Ishikawa (cell line): ENCODE measurements around the gene RAB9A.

ENCODE experiments used
- CEBPB ChIP-seq: IDR thresholded peaks from 2 replicates; pipeline ENCODE4 v1.6.1; 2012
- CREB1 ChIP-seq: IDR thresholded peaks from 2 replicates; pipeline ENCODE4 v1.6.1; 2012; ENCODE audit warnings: low read depth
- EGR1 ChIP-seq: IDR thresholded peaks from 2 replicates; pipeline ENCODE4 v1.6.1; 2012
- EP300 ChIP-seq: IDR thresholded peaks from 2 replicates; pipeline ENCODE4 v1.6.1; 2012; ENCODE audit warnings: borderline replicate concordance
- FOXM1 ChIP-seq: IDR thresholded peaks from 2 replicates; pipeline ENCODE4 v1.6.1; 2012; ENCODE audit warnings: low read depth, borderline replicate concordance
- NFIC ChIP-seq: IDR thresholded peaks from 2 replicates; pipeline ENCODE4 v1.6.1; 2012
- RAD21 ChIP-seq: IDR thresholded peaks from 2 replicates; pipeline ENCODE4 v1.6.1; 2012; ENCODE audit warnings: low read depth
- TAF1 ChIP-seq: IDR thresholded peaks from 2 replicates; pipeline ENCODE4 v1.6.1; 2012; ENCODE audit warnings: low read depth, mild to moderate bottlenecking
- TCF12 ChIP-seq: IDR thresholded peaks from 2 replicates; pipeline ENCODE4 v1.6.1; 2012; ENCODE audit warnings: low read depth
- TEAD4 ChIP-seq: IDR thresholded peaks from 2 replicates; pipeline ENCODE4 v1.6.1; 2012
- YY1 ChIP-seq: IDR thresholded peaks from 2 replicates; pipeline ENCODE4 v1.6.1; 2012; ENCODE audit warnings: low read depth
- ZBTB7A ChIP-seq: IDR thresholded peaks from 2 replicates; pipeline ENCODE4 v1.6.1; 2012; ENCODE audit warnings: low read depth
- TF ChIP-seq, protein P1 (sequence below): IDR thresholded peaks from 2 replicates; pipeline ENCODE4 v1.6.1; 2012
- TF ChIP-seq, protein P2 (sequence below): IDR thresholded peaks from 2 replicates; pipeline ENCODE4 v1.6.1; 2012; ENCODE audit warnings: low read depth, mild to moderate bottlenecking
- TF ChIP-seq, protein P3 (sequence below): IDR thresholded peaks from 2 replicates; pipeline ENCODE4 v1.6.1; 2012

Gene RAB9A

DNA sequence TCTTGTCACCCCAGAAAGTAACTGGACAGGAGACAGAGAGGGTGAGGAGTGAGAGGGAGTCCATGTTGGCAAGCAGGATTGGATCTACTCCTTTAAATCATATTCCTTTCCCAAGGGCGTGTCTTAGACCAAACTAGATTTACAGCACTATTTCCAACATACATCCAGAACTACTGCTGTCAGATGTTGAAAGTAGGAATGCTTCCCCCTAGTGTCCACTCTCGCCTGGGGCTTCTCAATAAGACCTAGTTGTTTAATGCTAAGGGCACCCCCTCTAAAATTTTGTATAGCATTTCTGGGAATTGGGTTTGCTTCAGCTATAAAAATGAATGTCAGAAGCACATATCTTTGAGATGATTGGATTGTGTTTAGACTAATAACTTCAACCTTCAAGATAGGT is 58.9 kb downstream of the RAB9A start:
- peak; percentile 29; the same call in 1 of the 2 replicates for TF ChIP-seq RAD21
- TF ChIP-seq TEAD4, result no peak
- TF ChIP-seq FOXM1, result no peak
- no peak for TF ChIP-seq CREB1

DNA sequence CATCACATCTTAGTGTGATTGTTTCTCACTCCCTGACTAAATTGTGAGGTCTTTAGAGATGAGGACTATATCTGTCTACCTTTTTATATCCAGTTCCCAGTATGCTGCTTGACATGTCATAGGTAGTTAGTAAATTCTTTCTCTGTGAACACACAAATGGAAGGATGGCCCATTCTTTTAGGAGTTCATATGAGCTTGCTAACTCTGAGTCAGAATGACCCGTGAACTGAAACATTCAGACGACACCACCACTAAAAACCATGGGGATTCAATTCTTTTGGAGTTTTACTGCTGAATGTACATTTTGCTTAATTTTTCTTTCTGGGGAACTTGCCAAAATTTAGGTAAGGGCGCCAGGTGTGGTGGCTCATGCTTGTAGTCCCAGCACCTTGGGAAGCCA is 59.6 kb downstream of the RAB9A start:
- TF ChIP-seq NFIC (no peak), EGR1 (no peak), TEAD4 (no peak), YY1 (no peak), ZBTB7A (no peak), TAF1 (no peak), CEBPB (no peak), EP300 (no peak), CREB1 (no peak), RAD21 (no peak), FOXM1 (no peak)
- TF ChIP-seq, protein P1, sequence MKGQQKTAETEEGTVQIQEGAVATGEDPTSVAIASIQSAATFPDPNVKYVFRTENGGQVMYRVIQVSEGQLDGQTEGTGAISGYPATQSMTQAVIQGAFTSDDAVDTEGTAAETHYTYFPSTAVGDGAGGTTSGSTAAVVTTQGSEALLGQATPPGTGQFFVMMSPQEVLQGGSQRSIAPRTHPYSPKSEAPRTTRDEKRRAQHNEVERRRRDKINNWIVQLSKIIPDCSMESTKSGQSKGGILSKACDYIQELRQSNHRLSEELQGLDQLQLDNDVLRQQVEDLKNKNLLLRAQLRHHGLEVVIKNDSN, result no peak
- TF ChIP-seq, protein P2, sequence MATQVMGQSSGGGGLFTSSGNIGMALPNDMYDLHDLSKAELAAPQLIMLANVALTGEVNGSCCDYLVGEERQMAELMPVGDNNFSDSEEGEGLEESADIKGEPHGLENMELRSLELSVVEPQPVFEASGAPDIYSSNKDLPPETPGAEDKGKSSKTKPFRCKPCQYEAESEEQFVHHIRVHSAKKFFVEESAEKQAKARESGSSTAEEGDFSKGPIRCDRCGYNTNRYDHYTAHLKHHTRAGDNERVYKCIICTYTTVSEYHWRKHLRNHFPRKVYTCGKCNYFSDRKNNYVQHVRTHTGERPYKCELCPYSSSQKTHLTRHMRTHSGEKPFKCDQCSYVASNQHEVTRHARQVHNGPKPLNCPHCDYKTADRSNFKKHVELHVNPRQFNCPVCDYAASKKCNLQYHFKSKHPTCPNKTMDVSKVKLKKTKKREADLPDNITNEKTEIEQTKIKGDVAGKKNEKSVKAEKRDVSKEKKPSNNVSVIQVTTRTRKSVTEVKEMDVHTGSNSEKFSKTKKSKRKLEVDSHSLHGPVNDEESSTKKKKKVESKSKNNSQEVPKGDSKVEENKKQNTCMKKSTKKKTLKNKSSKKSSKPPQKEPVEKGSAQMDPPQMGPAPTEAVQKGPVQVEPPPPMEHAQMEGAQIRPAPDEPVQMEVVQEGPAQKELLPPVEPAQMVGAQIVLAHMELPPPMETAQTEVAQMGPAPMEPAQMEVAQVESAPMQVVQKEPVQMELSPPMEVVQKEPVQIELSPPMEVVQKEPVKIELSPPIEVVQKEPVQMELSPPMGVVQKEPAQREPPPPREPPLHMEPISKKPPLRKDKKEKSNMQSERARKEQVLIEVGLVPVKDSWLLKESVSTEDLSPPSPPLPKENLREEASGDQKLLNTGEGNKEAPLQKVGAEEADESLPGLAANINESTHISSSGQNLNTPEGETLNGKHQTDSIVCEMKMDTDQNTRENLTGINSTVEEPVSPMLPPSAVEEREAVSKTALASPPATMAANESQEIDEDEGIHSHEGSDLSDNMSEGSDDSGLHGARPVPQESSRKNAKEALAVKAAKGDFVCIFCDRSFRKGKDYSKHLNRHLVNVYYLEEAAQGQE, result no peak

DNA sequence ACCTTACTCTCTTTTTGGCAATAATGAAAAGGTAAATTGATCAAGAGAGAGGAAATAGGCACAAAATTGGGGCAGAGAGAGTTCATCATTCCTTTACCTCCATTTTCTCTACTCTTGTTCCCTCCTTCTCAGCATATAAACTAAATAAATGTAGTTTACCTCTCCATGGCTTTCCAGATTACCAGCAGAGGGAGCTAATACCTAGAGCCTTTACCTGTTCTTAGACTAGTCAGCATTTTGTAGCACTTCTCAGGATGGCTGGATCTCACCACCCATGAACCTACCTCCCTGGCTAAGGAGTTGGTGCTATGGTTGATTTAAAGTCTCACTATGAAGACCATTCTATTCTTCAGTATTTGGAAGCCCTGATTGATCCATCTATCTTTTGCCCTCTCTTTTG is 61.3 kb downstream of the RAB9A start:
- no peak for TF ChIP-seq EP300
- peak; percentile 44 for TF ChIP-seq RAD21

DNA sequence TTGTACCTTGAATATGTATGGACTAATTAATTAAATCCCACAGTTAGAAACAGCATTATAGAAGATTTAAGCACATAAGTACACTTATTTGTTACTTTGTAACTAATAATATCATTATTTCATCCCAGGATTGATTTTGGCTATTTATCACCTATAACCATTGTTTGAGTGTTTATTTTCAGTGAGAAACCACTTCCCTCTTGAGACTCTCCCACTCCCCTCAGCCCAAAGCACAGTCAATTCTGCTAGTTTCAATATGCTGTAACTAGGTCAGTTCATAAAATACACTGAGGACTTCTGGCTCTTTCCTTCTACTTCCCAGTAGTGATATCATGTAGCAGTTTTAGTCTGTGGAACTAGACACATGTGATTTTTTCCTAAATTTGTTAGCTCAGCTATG is 61.9 kb downstream of the RAB9A start:
- TF ChIP-seq CREB1, result no peak

DNA sequence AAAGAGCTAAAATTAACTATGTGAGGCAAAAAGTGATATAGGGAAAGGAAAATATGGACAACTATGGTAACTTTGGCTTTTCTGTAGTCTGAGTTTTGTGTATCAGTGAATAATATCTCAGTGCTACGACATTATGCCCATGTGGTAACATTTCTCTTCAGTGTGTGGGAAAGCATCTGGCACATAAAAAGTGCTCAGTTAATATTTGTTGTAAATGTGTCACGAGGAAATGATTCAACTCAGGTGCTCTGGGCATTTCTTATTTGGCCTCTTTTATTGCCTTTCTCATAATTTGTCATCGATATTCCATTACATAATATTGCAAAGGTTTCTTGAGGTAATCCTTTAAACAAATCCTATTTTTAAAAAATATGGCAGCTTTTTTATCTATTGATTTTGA is 63.2 kb downstream of the RAB9A start:
- no peak for TF ChIP-seq YY1
- TF ChIP-seq, protein P1, result no peak
- TF ChIP-seq CEBPB, result no peak
- TF ChIP-seq FOXM1, result no peak
- TF ChIP-seq ZBTB7A, result no peak
- no peak for TF ChIP-seq NFIC
- TF ChIP-seq, protein P3, sequence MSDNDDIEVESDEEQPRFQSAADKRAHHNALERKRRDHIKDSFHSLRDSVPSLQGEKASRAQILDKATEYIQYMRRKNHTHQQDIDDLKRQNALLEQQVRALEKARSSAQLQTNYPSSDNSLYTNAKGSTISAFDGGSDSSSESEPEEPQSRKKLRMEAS, result no peak
- no peak for TF ChIP-seq EGR1
- TF ChIP-seq RAD21, result no peak
- TF ChIP-seq TCF12, result no peak
- no peak for TF ChIP-seq EP300
- no peak for TF ChIP-seq TAF1
- no peak for TF ChIP-seq CREB1
- no peak for TF ChIP-seq TEAD4
- TF ChIP-seq, protein P2, result no peak

DNA sequence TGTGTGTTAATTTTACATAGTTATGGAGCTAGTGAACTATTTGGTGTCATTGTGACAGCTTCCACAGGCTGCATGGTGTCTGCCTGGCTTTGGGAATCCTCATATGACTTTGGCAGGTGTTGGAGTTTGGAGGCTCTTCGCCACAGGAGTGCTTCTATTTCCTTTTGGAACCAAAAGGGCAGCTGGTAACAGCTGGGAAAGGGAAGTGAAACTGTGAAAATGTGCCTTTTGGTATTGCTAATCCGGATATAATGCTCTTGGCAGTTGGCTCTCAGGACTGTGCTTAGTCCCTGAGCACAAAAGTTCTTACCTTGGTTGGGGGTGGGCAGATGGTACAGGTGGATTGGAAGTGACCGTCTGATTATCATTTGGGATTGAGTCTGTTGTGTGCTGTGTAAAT is 63.7 kb downstream of the RAB9A start:
- TF ChIP-seq, protein P2, result no peak
- TF ChIP-seq, protein P1, result no peak
- TF ChIP-seq TEAD4 (no peak), NFIC (no peak), CEBPB (no peak), YY1 (no peak), ZBTB7A (no peak), RAD21 (no peak), TAF1 (no peak), TCF12 (no peak), CREB1 (no peak), EGR1 (no peak), FOXM1 (no peak), EP300 (no peak)
- TF ChIP-seq, protein P3, result no peak
